Right lobe of liver (tissue), 6 donors: ENCODE data around the gene DNASE1L2. TPM values are rescaled to one million over a fixed set of nuclear protein-coding genes. Genes with fewer than 3 reads are reported as not detected.

Experiments
- ATAC-seq, 4 donors: fragments of 200-7000 bp; cut with Tn5 transposase; one replicate each; pipeline ENCODE4 v1.9.1; 2020; ENCODE audit warnings: mild to moderate bottlenecking in 4 of 4, moderate library complexity in 4 of 4
- DNase-seq, 3 donors: peaks; one replicate each; pipeline ENCODE4 v3.0.0-alpha.2; 2020
- H3K27ac ChIP-seq, 3 donors: fragments of 200-600 bp; one replicate each; pipeline ENCODE4 v1.8.0; 2022
- H3K27me3 ChIP-seq, 2 donors: fragments of 200-600 bp; one replicate each; pipeline ENCODE4 v1.8.0; 2022
- H3K36me3 ChIP-seq, 4 donors: fragments of 200-600 bp; sonication (generic) in 1 of 4; one replicate each; pipeline versions ENCODE4 v1.5.1 to v1.8.0; 2017 to 2022; ENCODE audit warnings: control low read depth in 1 of 4
- H3K4me1 ChIP-seq, 4 donors: fragments of 200-600 bp; sonication (generic) in 1 of 4; one replicate each; pipeline versions ENCODE4 v1.5.1 to v1.8.0; 2017 to 2022; ENCODE audit warnings: control low read depth in 1 of 4
- H3K4me3 ChIP-seq, 3 donors: fragments of 200-600 bp; one replicate each; pipeline ENCODE4 v1.8.0; 2022
- H3K9me3 ChIP-seq, 4 donors: fragments of 200-600 bp; sonication (generic) in 1 of 4; one replicate each; pipeline versions ENCODE4 v1.5.1 to v1.8.0; 2017 to 2022; ENCODE audit warnings: control low read depth in 1 of 4
- CTCF ChIP-seq, 4 donors: fragments of 200-600 bp in 3 of 4; fragments of 450-650 bp in 1 of 4; IDR thresholded peaks; one replicate each; pipeline versions ENCODE4 v1.5.1 to v1.8.0; 2016 to 2022; ENCODE audit warnings: antibody characterized with exemption in 4 of 4, mild to moderate bottlenecking in 2 of 4
- POLR2A ChIP-seq: fragments of 450-650 bp; IDR thresholded peaks from one replicate; pipeline ENCODE4 v1.6.1; 2017; ENCODE audit warnings: antibody characterized with exemption, mild to moderate bottlenecking
- WGBS: methylation state at CpG from one replicate; pipeline ENCODE4 v1.1.6; 2018; ENCODE audit warnings: low coverage, low lambda C conversion rate; ENCODE audit not compliant: insufficient coverage; ENCODE audit errors: missing lambda C conversion rate; 5-methylcytosine and 5-hydroxymethylcytosine counted together
- intact Hi-C, 2 donors: fragments of 100-400 bp; cut with DNase I; formaldehyde crosslinking; loops; one replicate each; pipeline versions ENCODE4 v1.11.2 to v1.14.1; 2022
- total RNA-seq, 6 experiments: library from RNA; depleted of rRNA in 2 of 6; stranded (reverse); fragments of >200 nt in 2 of 6; fragmentation: NEBNext Ultra II Directional in 3 of 6; extraction: Animal tissue kit (Norgen Biotek cat#: 25700) in 3 of 6; gene quantifications; one replicate each; pipeline versions ENCODE4 v1.1.0 to v1.2.4, GENCODE V29; 2016 to 2023
- donor health status: DM: no; HTN: yes; CAD: no.
- donor health status: DM: no; HTN: no; CAD: no.
- donor health status: DM: no; HTN: no; CAD: no.
- donor health status: DM: no; HTN: yes; CAD: no.
- donor health status: DM: no; HTN: yes; CAD: no.

DNASE1L2 gene
- total RNA-seq, 6 experiments from 2014 or later = 0.31 to 1.1 (median 0.40) TPM; not detected in 1

GRCh38 chr16:2243031-2243528, 6.8 kb downstream of the DNASE1L2 start:
- Histone ChIP-seq H3K27me3 (no peaks in the 10 kb centered on the region), H3K9me3 (no peaks in the 10 kb centered on the region), H3K36me3 (peaks cover 0 to 50% (median 18%) of the 10 kb centered on the region in 4 donors), H3K4me3 (no peak overlapping the region), H3K27ac (no peak overlapping the region), H3K4me1 (no peaks in the 10 kb centered on the region)
- TF ChIP-seq CTCF (IDR thresholded peaks at IDR 0.05) = no peak
- TF ChIP-seq POLR2A = no peak
- WGBS = no CpG with 5 or more reads among the region's 19 CpGs
- DNase-seq (no peak), ATAC-seq (no peak)
- intact Hi-C loops = no loop called here

- Histone ChIP-seq H3K36me3 (peaks cover 0 to 50% (median 18%) of the 10 kb centered on the region in 4 donors), H3K27ac (no peak overlapping the region), H3K9me3 (no peaks in the 10 kb centered on the region), H3K4me3 (no peak overlapping the region), H3K27me3 (no peaks in the 10 kb centered on the region), H3K4me1 (peaks cover 0 to 5% (median 2%) of the 10 kb centered on the region in 4 donors)
- WGBS = 86% methylated on average over 8 of the region's 11 CpGs
- TF ChIP-seq CTCF (IDR thresholded peaks at IDR 0.05) (no peak), POLR2A (no peak)
- intact Hi-C loops = no loop called here
- ATAC-seq = no peak
- no peak for DNase-seq
Observed at GRCh38 chr16:2243781-2244180, 7.5 kb downstream of the DNASE1L2 start.

DNA sequence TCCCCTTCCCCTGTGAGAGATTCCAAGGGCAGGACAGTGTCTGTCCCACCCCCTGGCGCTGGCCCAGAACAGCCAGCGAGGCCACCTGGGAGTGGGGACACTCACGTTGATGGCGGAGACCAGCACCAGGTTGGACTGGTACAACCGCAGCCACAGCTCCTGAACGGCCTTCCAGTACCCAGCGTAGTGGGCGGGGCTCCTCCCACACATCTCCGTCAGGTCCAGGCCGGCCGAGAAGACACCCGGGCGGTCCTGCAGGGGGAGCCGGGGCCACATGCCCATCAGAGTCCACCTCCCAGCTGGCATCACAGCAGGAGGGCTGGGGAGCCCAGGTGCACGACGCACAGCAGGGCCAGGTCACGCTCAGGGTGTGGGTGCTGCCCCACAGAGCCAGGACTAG, 8.1 kb downstream of the DNASE1L2 start:
- ATAC-seq (peak in 1 of 4 donors; percentile 12), DNase-seq (peak in 1 of 3 donors; percentile 18)
- intact Hi-C loops = no loop called here
- Histone ChIP-seq H3K27me3 (no peaks in the 10 kb centered on the region), H3K9me3 (no peaks in the 10 kb centered on the region), H3K36me3 (peaks cover 0 to 50% (median 18%) of the 10 kb centered on the region in 4 donors), H3K4me3 (no peak overlapping the region), H3K27ac (no peak overlapping the region), H3K4me1 (peaks cover 0 to 10% (median 4%) of the 10 kb centered on the region in 4 donors)
- no peak for TF ChIP-seq POLR2A
- no peak for TF ChIP-seq CTCF (IDR thresholded peaks at IDR 0.05)
- 95% methylated on average over 4 of the region's 17 CpGs for WGBS

DNA sequence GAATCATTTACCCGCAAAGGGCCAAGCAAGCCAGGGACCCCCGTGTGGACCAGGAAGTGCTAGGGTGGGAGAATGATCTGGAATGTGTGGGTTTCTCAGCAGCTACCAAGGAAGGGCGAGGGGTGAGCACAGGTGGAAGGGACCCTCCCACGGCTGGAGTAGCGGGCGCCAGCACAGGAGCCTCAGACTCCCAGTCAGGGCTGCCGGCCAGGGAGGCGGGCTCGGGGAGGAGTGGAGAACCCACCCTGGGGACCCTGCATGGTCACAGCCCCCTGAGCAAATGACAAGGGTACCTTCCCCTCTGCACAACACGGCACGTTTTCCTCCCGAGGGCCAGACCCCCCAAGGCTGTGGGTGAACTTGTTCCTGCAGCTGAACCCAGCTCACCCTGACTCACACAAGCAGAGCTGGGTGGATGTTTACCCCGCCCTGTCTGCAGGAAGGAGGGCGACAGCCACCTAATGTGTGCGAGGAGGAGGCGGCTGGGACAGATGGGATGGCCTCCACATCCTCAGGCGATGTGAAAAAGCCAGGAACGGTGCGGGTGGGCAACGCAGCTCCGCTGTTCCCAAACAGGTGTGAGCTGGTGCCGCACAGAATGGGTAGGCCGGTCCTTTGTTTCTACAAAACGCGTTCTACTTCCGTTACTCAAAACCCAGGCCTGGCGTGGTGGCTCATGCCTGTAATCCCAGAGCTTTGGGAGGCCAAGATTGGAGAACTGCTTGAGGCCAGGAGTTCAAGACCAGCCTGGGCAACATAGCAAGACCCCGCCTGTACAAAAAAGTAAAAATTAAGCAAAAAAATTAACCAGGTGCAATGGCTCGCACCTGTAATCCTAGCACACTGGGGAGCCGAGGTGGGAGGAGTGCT, 8.9 kb downstream of the DNASE1L2 start:
- Histone ChIP-seq H3K27me3 (no peaks in the 10 kb centered on the region), H3K9me3 (no peaks in the 10 kb centered on the region), H3K4me3 (no peak overlapping the region), H3K36me3 (peaks cover 0 to 50% (median 18%) of the 10 kb centered on the region in 4 donors), H3K27ac (no peak overlapping the region), H3K4me1 (peaks cover 0 to 17% (median 5%) of the 10 kb centered on the region in 4 donors)
- WGBS = 96% methylated on average over 10 of the region's 30 CpGs
- DNase-seq (peak in 1 of 3 donors; percentile 10), ATAC-seq (peak in 1 of 4 donors; percentile 5)
- no peak for TF ChIP-seq POLR2A
- TF ChIP-seq CTCF (IDR thresholded peaks at IDR 0.05) = no peak
- intact Hi-C loops = no loop called here
